Measurements from ENCODE around the gene CABP4. TPM values are rescaled to one million over a fixed set of nuclear protein-coding genes. Genes with fewer than 3 reads are reported as not detected.

The CABP4 gene
- not detected in 5 replicates for total RNA-seq (2022; extraction: Qiagen RNA extraction)

DNA sequence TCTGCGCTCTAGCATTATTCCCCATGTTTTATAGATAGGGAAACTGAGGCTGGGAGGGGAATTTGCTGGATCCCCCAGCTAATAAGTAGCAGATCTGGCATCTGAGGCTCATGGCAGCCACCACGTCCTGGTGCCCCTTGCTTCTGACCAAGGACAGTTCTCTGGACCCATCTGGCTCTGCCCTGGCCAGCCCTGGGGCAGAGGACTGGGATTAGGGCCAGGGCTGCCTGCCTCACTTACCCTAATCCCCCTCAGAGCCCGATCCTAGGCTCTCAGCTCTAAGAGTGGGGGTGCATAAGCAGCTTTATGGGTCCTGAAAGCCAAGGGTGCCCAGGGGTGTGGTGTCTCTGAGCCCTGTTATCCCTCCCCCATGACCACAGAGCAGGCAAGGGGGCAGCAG lies at the start of gene CABP4:
TSS of gene CABP4 (plus strand) at position 301 of the 400 bp plus-strand sequence. CDS start at position 371, 70 bp downstream.

GRCh38 chr11:67415501-67416304 lies 39.5 kb upstream of the CABP4 start, which contains the start of gene CARNS1:
Gene CARNS1 (plus strand): TSS chr11:67415678. CDS start chr11:67416200, 522 bp downstream.

GRCh38 chr11:67428052-67429001 lies 26.8 kb upstream of the CABP4 start, which contains the start of gene RPS6KB2:
Gene RPS6KB2 (plus strand): TSS chr11:67428494. CDS start chr11:67428546, 52 bp downstream.

GRCh38 chr11:67437082-67437808 lies 17.9 kb upstream of the CABP4 start, which contains the start of gene PTPRCAP:
Gene PTPRCAP (minus strand): TSS chr11:67437682. CDS start chr11:67437619, 63 bp downstream.

GRCh38 chr11:67452141-67452952 lies 2.8 kb upstream of the CABP4 start, which contains the start of gene GPR152:
Gene GPR152 (minus strand): TSS chr11:67452729. CDS start chr11:67452724, 5 bp downstream.

DNA sequence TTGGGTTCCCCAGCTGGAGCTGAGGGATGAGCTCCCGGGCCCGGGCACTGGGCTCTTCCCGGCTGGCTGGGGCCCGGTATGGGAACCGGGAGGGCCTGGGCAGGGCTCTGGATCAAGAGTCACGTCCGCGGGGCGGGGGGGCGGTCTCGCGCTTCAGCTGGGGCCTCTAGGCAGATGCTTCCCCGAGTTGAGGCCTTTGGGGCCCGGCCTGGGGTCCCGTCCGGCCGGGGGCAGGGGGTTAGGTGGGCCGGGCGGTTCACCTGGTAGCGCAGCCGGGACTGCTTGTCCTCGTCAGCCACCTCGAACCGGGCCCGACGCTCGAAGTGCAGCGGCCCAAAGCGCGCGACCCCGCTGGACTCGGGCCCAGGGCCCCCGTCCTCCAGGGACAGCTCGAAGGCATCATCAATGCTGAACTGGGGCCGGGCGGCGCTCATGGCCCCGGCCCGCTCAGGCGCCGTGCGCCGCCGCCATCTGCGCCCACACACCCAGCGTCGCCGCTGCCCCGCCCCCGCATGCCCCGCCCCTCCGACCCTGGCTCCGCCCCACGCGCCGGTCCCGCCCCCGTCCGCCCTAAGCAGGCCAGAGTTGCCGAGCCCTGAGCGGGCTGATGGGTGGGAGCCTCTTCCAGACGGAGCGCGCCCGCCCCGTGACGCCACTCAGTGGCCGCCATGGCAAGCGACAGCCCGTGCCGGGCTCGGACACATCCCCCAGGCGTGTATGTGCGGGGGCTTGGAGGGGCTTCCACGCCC lies 13.8 kb downstream of the CABP4 start, which contains the start of gene TMEM134:
TSS of gene TMEM134 (minus strand) at position 493 of the 749 bp plus-strand sequence. CDS start at position 434, 59 bp downstream.

GRCh38 chr11:67482827-67483798 lies 28.0 kb downstream of the CABP4 start, which contains the start of gene AIP:
Gene AIP (plus strand): TSS chr11:67483026. CDS start chr11:67483159, 133 bp downstream.

GRCh38 chr11:67504950-67505581 lies 49.9 kb downstream of the CABP4 start, which contains the start of gene PITPNM1:
Gene PITPNM1 (minus strand): TSS chr11:67505363. CDS start chr11:67504180, 1,183 bp downstream.

DNA sequence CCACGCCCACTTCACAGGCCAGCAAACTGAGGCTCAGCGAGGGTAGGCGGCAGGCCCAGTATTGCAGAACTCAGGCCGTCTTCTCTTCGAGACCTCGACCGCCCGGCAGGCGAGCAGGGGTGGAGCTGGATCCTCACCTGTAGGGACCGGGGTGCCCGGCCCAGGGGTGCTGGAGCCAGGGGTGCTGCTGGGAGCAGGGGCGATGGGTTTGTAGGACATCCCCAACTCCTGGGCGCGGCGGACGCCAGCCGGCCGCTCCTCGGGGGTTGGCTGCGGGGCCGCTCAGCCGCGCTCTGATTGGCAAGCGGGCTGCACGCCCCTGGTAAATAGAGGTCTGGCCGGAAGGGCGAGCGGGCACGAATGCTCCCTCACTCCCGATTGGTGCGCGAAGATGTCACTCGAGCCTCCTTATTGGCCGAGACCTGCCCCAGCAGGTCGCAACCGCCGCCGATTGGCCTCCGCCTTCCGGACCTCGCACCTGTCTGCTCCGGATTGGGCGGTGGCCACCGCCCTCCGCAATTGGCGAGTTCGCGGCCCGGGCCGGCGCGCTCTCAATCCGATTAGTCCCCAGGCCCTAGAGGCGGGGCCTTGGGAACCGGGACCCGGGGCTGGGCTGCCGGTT lies 52.8 kb downstream of the CABP4 start, which contains the start of gene CDK2AP2:
TSS of gene CDK2AP2 (minus strand) at position 299 of the 622 bp plus-strand sequence. CDS start at position 219, 80 bp downstream.

Other genes starting within 250 kb of the CABP4 start
- 21.3 to 34.9 TPM (median 32.5 TPM) in 5 replicates for gene GRK2, start 188.9 kb upstream of the CABP4 start, total RNA-seq (2022; extraction: Qiagen RNA extraction)
- gene ANKRD13D, start 166.1 kb upstream of the CABP4 start, total RNA-seq (2022; extraction: Qiagen RNA extraction): 13.3 to 25.0 TPM (median 22.5 TPM) in 5 replicates
- gene SSH3, start 151.8 kb upstream of the CABP4 start, total RNA-seq (2022; extraction: Qiagen RNA extraction): 16.4 to 20.9 TPM (median 18.4 TPM) in 5 replicates
- 172 to 195 TPM (median 183 TPM) in 5 replicates for gene POLD4, start 101.8 kb upstream of the CABP4 start, total RNA-seq (2022; extraction: Qiagen RNA extraction)
- gene CLCF1, start 81.8 kb upstream of the CABP4 start, total RNA-seq (2022; extraction: Qiagen RNA extraction): 28.8 to 36.7 TPM (median 32.5 TPM) in 5 replicates
- 17.4 to 25.4 TPM (median 23.1 TPM) in 5 replicates for gene RAD9A, start 63.4 kb upstream of the CABP4 start, total RNA-seq (2022; extraction: Qiagen RNA extraction)
- 264 to 298 TPM (median 276 TPM) in 5 replicates for gene PPP1CA, start 53.5 kb upstream of the CABP4 start, total RNA-seq (2022; extraction: Qiagen RNA extraction)
- 0.07 to 0.22 TPM (median 0.12 TPM) in 4 of 5 replicates, not detected in the other for gene TBC1D10C, start 51.3 kb upstream of the CABP4 start, total RNA-seq (2022; extraction: Qiagen RNA extraction)
- gene CARNS1, start 39.7 kb upstream of the CABP4 start, total RNA-seq (2022; extraction: Qiagen RNA extraction): 0.03 to 0.16 TPM (median 0.11 TPM) in 5 replicates
- gene RPS6KB2, start 26.9 kb upstream of the CABP4 start, total RNA-seq (2022; extraction: Qiagen RNA extraction): 37.3 to 50.0 TPM (median 48.8 TPM) in 5 replicates
- gene PTPRCAP, start 17.7 kb upstream of the CABP4 start, total RNA-seq (2022; extraction: Qiagen RNA extraction): 0.18 to 0.39 TPM (median 0.28 TPM) in 5 replicates
- gene CORO1B, start 11.9 kb upstream of the CABP4 start, total RNA-seq (2022; extraction: Qiagen RNA extraction): 42.1 to 61.9 TPM (median 59.9 TPM) in 5 replicates
- gene GPR152, start 2.6 kb upstream of the CABP4 start, total RNA-seq (2022; extraction: Qiagen RNA extraction): 0.07 TPM in 1 of 5 replicates, not detected in the others
- 37.1 to 67.8 TPM (median 58.9 TPM) in 5 replicates for gene TMEM134, start 13.9 kb downstream of the CABP4 start, total RNA-seq (2022; extraction: Qiagen RNA extraction)
- 40.6 to 43.2 TPM (median 43.0 TPM) in 5 replicates for gene AIP, start 27.7 kb downstream of the CABP4 start, total RNA-seq (2022; extraction: Qiagen RNA extraction)
- gene PITPNM1, start 50.0 kb downstream of the CABP4 start, total RNA-seq (2022; extraction: Qiagen RNA extraction): 21.8 to 40.9 TPM (median 38.0 TPM) in 5 replicates
- gene CDK2AP2, start 52.8 kb downstream of the CABP4 start, total RNA-seq (2022; extraction: Qiagen RNA extraction): 57.8 to 84.5 TPM (median 82.5 TPM) in 5 replicates
- gene CABP2, start 68.1 kb downstream of the CABP4 start, total RNA-seq (2022; extraction: Qiagen RNA extraction): not detected in 5 replicates
- gene GSTP1, start 128.5 kb downstream of the CABP4 start, total RNA-seq (2022; extraction: Qiagen RNA extraction): 1,418 to 1,585 TPM (median 1,568 TPM) in 5 replicates
- 130 to 145 TPM (median 142 TPM) in 5 replicates for gene NDUFV1, start 151.6 kb downstream of the CABP4 start, total RNA-seq (2022; extraction: Qiagen RNA extraction)
- gene NUDT8, start 174.6 kb downstream of the CABP4 start, total RNA-seq (2022; extraction: Qiagen RNA extraction): 8.5 to 12.6 TPM (median 11.3 TPM) in 5 replicates
- gene TBX10, start 184.4 kb downstream of the CABP4 start, total RNA-seq (2022; extraction: Qiagen RNA extraction): not detected in 5 replicates
- 0.89 to 1.7 TPM (median 1.1 TPM) in 5 replicates for gene ACY3, start 195.4 kb downstream of the CABP4 start, total RNA-seq (2022; extraction: Qiagen RNA extraction)
- 0.04 to 0.06 TPM (median 0.06 TPM) in 3 of 5 replicates, not detected in the others for gene ALDH3B2, start 219.3 kb downstream of the CABP4 start, total RNA-seq (2022; extraction: Qiagen RNA extraction)